H9 (cell line): ENCODE data around the gene XAF1. TPM values are rescaled to one million over a fixed set of nuclear protein-coding genes. Genes with fewer than 3 reads are reported as not detected.

ENCODE experiments used
- DNase-seq: peaks from one replicate; pipeline ENCODE4 v3.0.0-alpha.2; 2017
- H2AFZ ChIP-seq: one replicate; pipeline ENCODE4 v1.6.1; 2013; ENCODE audit warnings: mild to moderate bottlenecking, low read length, control low read depth, moderate library complexity
- H2AK5ac ChIP-seq: 2 replicates; pipeline ENCODE4 v1.6.1; 2013; ENCODE audit warnings: low read length, control low read depth, mixed read lengths; ENCODE audit not compliant: insufficient read length
- H2BK120ac ChIP-seq: one replicate; pipeline ENCODE4 v1.6.1; 2013; ENCODE audit warnings: low read depth, mild to moderate bottlenecking, low read length, control low read depth, inconsistent platforms; ENCODE audit not compliant: poor library complexity, severe bottlenecking
- H2BK12ac ChIP-seq: 2 replicates; pipeline ENCODE4 v1.6.1; 2013; ENCODE audit warnings: low read length, control low read depth, mixed read lengths, low read depth; ENCODE audit not compliant: insufficient read length
- H2BK15ac ChIP-seq: 2 replicates; pipeline ENCODE4 v1.6.1; 2013; ENCODE audit warnings: low read depth, low read length, control low read depth
- H2BK20ac ChIP-seq: one replicate; pipeline ENCODE4 v1.6.1; 2013; ENCODE audit warnings: low read depth, mild to moderate bottlenecking, low read length, control low read depth, inconsistent platforms; ENCODE audit not compliant: poor library complexity, severe bottlenecking
- H2BK5ac ChIP-seq: 2 replicates; pipeline ENCODE4 v1.6.1; 2013; ENCODE audit warnings: low read length, control low read depth, mixed read lengths; ENCODE audit not compliant: insufficient read length
- H3K14ac ChIP-seq: 2 replicates; pipeline ENCODE4 v1.6.1; 2013; ENCODE audit warnings: low read length, control low read depth; ENCODE audit not compliant: insufficient read depth
- H3K18ac ChIP-seq: 2 replicates; pipeline ENCODE4 v1.6.1; 2013; ENCODE audit warnings: low read depth, mild to moderate bottlenecking, mixed read lengths, low read length, control low read depth; ENCODE audit not compliant: insufficient read length
- H3K23ac ChIP-seq: 2 replicates; pipeline ENCODE4 v1.6.1; 2013; ENCODE audit warnings: low read length, control low read depth, mixed read lengths, low read depth; ENCODE audit not compliant: insufficient read length
- H3K23me2 ChIP-seq: 2 replicates; pipeline ENCODE4 v1.6.1; 2013; ENCODE audit warnings: low read depth, mild to moderate bottlenecking, mixed read lengths, low read length, control low read depth; ENCODE audit not compliant: insufficient read length, poor library complexity, severe bottlenecking
- H3K27ac ChIP-seq: 2 replicates; pipeline ENCODE4 v1.5.1; 2013; ENCODE audit warnings: low read length, control low read depth, mixed read lengths, low read depth; ENCODE audit not compliant: insufficient read length
- H3K27me3 ChIP-seq: 2 replicates; pipeline ENCODE4 v1.6.1; 2013; ENCODE audit warnings: low read length, control low read depth, inconsistent platforms; ENCODE audit not compliant: insufficient read depth
- H3K4ac ChIP-seq: 2 replicates; pipeline ENCODE4 v1.6.1; 2013; ENCODE audit warnings: low read depth, mild to moderate bottlenecking, control low read depth, inconsistent platforms, low read length, moderate library complexity
- H3K4me1 ChIP-seq: 2 replicates; pipeline ENCODE4 v1.6.1; 2013; ENCODE audit warnings: low read length, control low read depth, inconsistent platforms; ENCODE audit not compliant: insufficient read depth
- H3K4me2 ChIP-seq: 2 replicates; pipeline ENCODE4 v1.6.1; 2013; ENCODE audit warnings: low read length, control low read depth, mixed read lengths; ENCODE audit not compliant: insufficient read length, insufficient read depth
- H3K56ac ChIP-seq: 2 replicates; pipeline ENCODE4 v1.6.1; 2013; ENCODE audit warnings: low read depth, mild to moderate bottlenecking, mixed read lengths, low read length, control low read depth; ENCODE audit not compliant: insufficient read length
- H3K79me1 ChIP-seq: 2 replicates; pipeline ENCODE4 v1.6.1; 2013; ENCODE audit warnings: low read depth, mild to moderate bottlenecking, moderate library complexity, low read length, control low read depth, inconsistent platforms; ENCODE audit not compliant: insufficient read depth, poor library complexity, severe bottlenecking
- H3K79me2 ChIP-seq: 2 replicates; pipeline ENCODE4 v1.6.1; 2013; ENCODE audit warnings: low read length, control low read depth, inconsistent platforms; ENCODE audit not compliant: insufficient read depth
- H3K9ac ChIP-seq: 2 replicates; pipeline ENCODE4 v1.6.1; 2013; ENCODE audit warnings: low read length, control low read depth, mixed read lengths; ENCODE audit not compliant: insufficient read length; ENCODE audit errors: extremely low read depth
- H3K9me3 ChIP-seq: one replicate; pipeline ENCODE4 v1.6.1; 2013; ENCODE audit warnings: low read depth, low read length, inconsistent platforms; ENCODE audit not compliant: control insufficient read depth
- H3T11ph ChIP-seq: one replicate; pipeline ENCODE4 v1.6.1; 2013; ENCODE audit warnings: mild to moderate bottlenecking, low read length, control low read depth, inconsistent platforms
- H4K20me1 ChIP-seq: one replicate; pipeline ENCODE4 v1.6.1; 2013; ENCODE audit not compliant: control insufficient read depth, insufficient read length, insufficient read depth
- H4K5ac ChIP-seq: 2 replicates; pipeline ENCODE4 v1.6.1; 2013; ENCODE audit warnings: low read depth, mild to moderate bottlenecking, mixed read lengths, low read length, control low read depth; ENCODE audit not compliant: insufficient read length
- H4K8ac ChIP-seq: replicated peaks from 2 replicates; pipeline ENCODE4 v1.6.1; 2013; ENCODE audit warnings: low read length, control low read depth, mixed read lengths, low read depth; ENCODE audit not compliant: insufficient read length
- H4K91ac ChIP-seq: 2 replicates; pipeline ENCODE4 v1.6.1; 2013; ENCODE audit warnings: low read depth, mild to moderate bottlenecking, moderate library complexity, mixed read lengths, low read length, control low read depth; ENCODE audit not compliant: insufficient read length
- H3K27ac Mint-ChIP-seq, 3 experiments: 2 replicates in 2 of 3; 3 replicates in 1 of 3; pipeline ENCODE4 v1.8.0; 2020 to 2021; ENCODE audit warnings: mixed read lengths in 3 of 3, mild to moderate bottlenecking in 1 of 3, moderate library complexity in 1 of 3
- H3K27me3 Mint-ChIP-seq: 2 replicates; pipeline ENCODE4 v1.8.0; 2021; ENCODE audit warnings: low read depth, mild to moderate bottlenecking, moderate library complexity, mixed read lengths
- H3K36me3 Mint-ChIP-seq, 3 experiments: 2 replicates in 2 of 3; 3 replicates in 1 of 3; pipeline ENCODE4 v1.8.0; 2020 to 2021; ENCODE audit warnings: low read depth in 3 of 3, mixed read lengths in 3 of 3; ENCODE audit not compliant: insufficient read depth in 1 of 3
- H3K4me1 Mint-ChIP-seq, 2 experiments: 2 replicates each; pipeline ENCODE4 v1.8.0; 2020; ENCODE audit warnings: mixed read lengths in 2 of 2
- H3K4me3 Mint-ChIP-seq, 2 experiments: 2 replicates in 1 of 2; 3 replicates in 1 of 2; pipeline ENCODE4 v1.8.0; 2020 to 2021; ENCODE audit warnings: mild to moderate bottlenecking in 2 of 2, mixed read lengths in 2 of 2, moderate library complexity in 1 of 2
- H3K9me3 Mint-ChIP-seq, 2 experiments: 2 replicates in 1 of 2; 3 replicates in 1 of 2; pipeline ENCODE4 v1.8.0; 2020; ENCODE audit warnings: mild to moderate bottlenecking in 2 of 2, mixed read lengths in 2 of 2, moderate library complexity in 1 of 2
- WGBS: extraction: QIAGEN DNeasy Blood & Tissue Kit; methylation state at CpG from one replicate; pipeline ENCODE4 v1.1.7; 2013; ENCODE audit warnings: missing lambda C conversion rate, low lambda C conversion rate, mixed read lengths; ENCODE audit not compliant: insufficient read length; ENCODE audit errors: extremely low coverage; 5-methylcytosine and 5-hydroxymethylcytosine counted together
- total RNA-seq: library from RNA; stranded (reverse); gene quantifications from 2 replicates; pipeline ENCODE4 v1.2.1, GENCODE V29; 2021
- TF ChIP-seq, protein P1 (sequence below): fragments of 200-600 bp; sonication (generic); conservative IDR thresholded peaks from 3 replicates; pipeline ENCODE4 v1.8.0; 2021; ENCODE audit warnings: antibody characterized with exemption, mild to moderate bottlenecking

Gene XAF1
- total RNA-seq, 1 experiment from 2014 or later, result not detected

DNA sequence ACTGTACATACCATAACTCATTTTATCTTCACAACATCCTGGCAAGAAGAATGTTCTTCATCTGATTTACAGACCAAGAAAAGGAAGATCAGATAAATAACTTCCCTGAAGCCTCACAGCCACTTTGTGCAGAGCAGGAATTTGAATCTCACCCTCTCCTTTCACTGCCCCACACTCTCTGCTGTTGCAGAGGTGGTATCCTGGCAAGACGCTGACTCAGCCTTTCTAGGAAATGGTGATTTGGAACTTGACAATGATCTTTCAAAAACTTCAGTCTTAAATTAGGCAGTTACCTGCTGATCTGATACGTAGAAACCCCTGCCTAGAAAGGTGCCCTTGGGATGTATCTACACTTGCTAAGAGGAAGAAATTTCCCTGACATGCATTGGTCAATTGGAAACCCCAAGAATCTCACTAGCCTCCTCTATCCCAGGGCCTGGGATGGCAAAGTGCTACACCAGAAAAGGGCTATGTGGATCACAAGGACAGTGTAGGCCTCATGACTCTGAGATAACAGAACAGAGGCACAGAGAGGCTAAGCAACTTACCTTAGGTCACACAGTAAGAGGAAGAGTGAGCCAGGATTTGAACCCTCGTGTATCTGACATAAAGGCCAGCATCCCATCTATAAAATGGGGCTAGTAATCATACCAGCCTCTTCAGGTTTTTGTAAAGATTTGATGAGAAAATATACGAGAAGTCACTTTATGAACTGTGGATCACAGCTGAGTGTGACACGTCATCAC, 38.1 kb downstream of the XAF1 start:
- no peak overlapping the region for H2BK120ac ChIP-seq
- no peaks in the 10 kb centered on the region for H3K79me2 ChIP-seq
- WGBS, result no CpG with 5 or more reads among the region's 5 CpGs
- no peak overlapping the region for H3K27ac ChIP-seq
- H3K4ac ChIP-seq, result no peak overlapping the region
- no peaks in the 10 kb centered on the region for H3K27me3 ChIP-seq
- H3K4me1 ChIP-seq, result no peaks in the 10 kb centered on the region
- no peak overlapping the region for H2AK5ac ChIP-seq
- no peak overlapping the region for H3K9ac ChIP-seq
- no peaks in the 10 kb centered on the region for H3K79me1 ChIP-seq
- H3K27me3 Mint-ChIP-seq, result peaks cover 35% of the 10 kb centered on the region
- H3K4me2 ChIP-seq, result no peak overlapping the region
- no peak overlapping the region for H3K23ac ChIP-seq
- no peaks in the 10 kb centered on the region for H3K9me3 Mint-ChIP-seq
- no peak overlapping the region for H2BK20ac ChIP-seq
- H2AFZ ChIP-seq, result no peak overlapping the region
- no peak overlapping the region for H4K91ac ChIP-seq
- H3T11ph ChIP-seq, result no peak overlapping the region
- H3K23me2 ChIP-seq, result no peaks in the 10 kb centered on the region
- no peaks in the 10 kb centered on the region for H3K36me3 Mint-ChIP-seq
- no peak overlapping the region for H2BK5ac ChIP-seq
- TF ChIP-seq, protein P1, sequence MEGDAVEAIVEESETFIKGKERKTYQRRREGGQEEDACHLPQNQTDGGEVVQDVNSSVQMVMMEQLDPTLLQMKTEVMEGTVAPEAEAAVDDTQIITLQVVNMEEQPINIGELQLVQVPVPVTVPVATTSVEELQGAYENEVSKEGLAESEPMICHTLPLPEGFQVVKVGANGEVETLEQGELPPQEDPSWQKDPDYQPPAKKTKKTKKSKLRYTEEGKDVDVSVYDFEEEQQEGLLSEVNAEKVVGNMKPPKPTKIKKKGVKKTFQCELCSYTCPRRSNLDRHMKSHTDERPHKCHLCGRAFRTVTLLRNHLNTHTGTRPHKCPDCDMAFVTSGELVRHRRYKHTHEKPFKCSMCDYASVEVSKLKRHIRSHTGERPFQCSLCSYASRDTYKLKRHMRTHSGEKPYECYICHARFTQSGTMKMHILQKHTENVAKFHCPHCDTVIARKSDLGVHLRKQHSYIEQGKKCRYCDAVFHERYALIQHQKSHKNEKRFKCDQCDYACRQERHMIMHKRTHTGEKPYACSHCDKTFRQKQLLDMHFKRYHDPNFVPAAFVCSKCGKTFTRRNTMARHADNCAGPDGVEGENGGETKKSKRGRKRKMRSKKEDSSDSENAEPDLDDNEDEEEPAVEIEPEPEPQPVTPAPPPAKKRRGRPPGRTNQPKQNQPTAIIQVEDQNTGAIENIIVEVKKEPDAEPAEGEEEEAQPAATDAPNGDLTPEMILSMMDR, result no peak
- DNase-seq, result no peak
- H4K20me1 ChIP-seq, result no peaks in the 10 kb centered on the region
- H3K4me3 Mint-ChIP-seq, result no peak overlapping the region
- no peaks in the 10 kb centered on the region for H3K9me3 ChIP-seq
- H4K5ac ChIP-seq, result no peak overlapping the region
- H2BK15ac ChIP-seq, result no peak overlapping the region
- no peak overlapping the region for H3K18ac ChIP-seq
- no peak overlapping the region for H3K56ac ChIP-seq
- peaks cover 3 to 5% of the 10 kb centered on the region in 2 experiments; a peak in 1 of 4 replicates for H3K4me1 Mint-ChIP-seq
- no peak overlapping the region for H2BK12ac ChIP-seq
- H4K8ac ChIP-seq, result no peak overlapping the region
- no peak overlapping the region for H3K27ac Mint-ChIP-seq
- H3K14ac ChIP-seq, result no peak overlapping the region
